AG08395 (cell line): ENCODE data around the gene KIAA2012.

Experiments used
- DNase-seq: peaks from one replicate; pipeline ENCODE4 v3.0.0; 2012; ENCODE audit warnings: mixed read lengths, low spot score

The KIAA2012 gene

GRCh38 chr2:202043475-202043874, 29.6 kb upstream of the KIAA2012 start:
- no peak for DNase-seq

GRCh38 chr2:202044777-202045176, 28.3 kb upstream of the KIAA2012 start:
- DNase-seq, result no peak

- DNase-seq, result no peak
These were observed 26.5 kb upstream of the KIAA2012 start for GRCh38 chr2:202046572-202046971.

GRCh38 chr2:202049092-202049728, 23.8 kb upstream of the KIAA2012 start:
- DNase-seq, result no peak

GRCh38 chr2:202049840-202050239, 23.2 kb upstream of the KIAA2012 start:
- no peak for DNase-seq

GRCh38 chr2:202050652-202051051, 22.4 kb upstream of the KIAA2012 start:
- DNase-seq, result no peak

- DNase-seq, result peak; percentile 58
These were observed 21.4 kb upstream of the KIAA2012 start for GRCh38 chr2:202051499-202052161.

GRCh38 chr2:202052235-202052634, 20.8 kb upstream of the KIAA2012 start:
- DNase-seq, result no peak

GRCh38 chr2:202054679-202055078, 18.4 kb upstream of the KIAA2012 start:
- no peak for DNase-seq

- no peak for DNase-seq
These were observed 16.4 kb upstream of the KIAA2012 start for GRCh38 chr2:202056611-202057010.

GRCh38 chr2:202060218-202060617, 12.8 kb upstream of the KIAA2012 start:
- no peak for DNase-seq

- no peak for DNase-seq
These were observed 11.4 kb upstream of the KIAA2012 start for GRCh38 chr2:202061695-202062094.

GRCh38 chr2:202064171-202064880, 8.7 kb upstream of the KIAA2012 start:
- DNase-seq, result peak; percentile 80

GRCh38 chr2:202064881-202065230, 8.2 kb upstream of the KIAA2012 start:
- DNase-seq, result no peak

GRCh38 chr2:202065876-202066275, 7.2 kb upstream of the KIAA2012 start:
- no peak for DNase-seq

GRCh38 chr2:202066875-202067274, 6.2 kb upstream of the KIAA2012 start:
- no peak for DNase-seq

GRCh38 chr2:202067589-202067988, 5.5 kb upstream of the KIAA2012 start:
- no peak for DNase-seq

- DNase-seq, result no peak
These were observed 3.6 kb upstream of the KIAA2012 start for GRCh38 chr2:202069170-202070067.

- no peak for DNase-seq
These were observed 1.9 kb upstream of the KIAA2012 start for GRCh38 chr2:202071107-202071506.

- DNase-seq, result no peak
These were observed 829 bp upstream of the KIAA2012 start for GRCh38 chr2:202072226-202072625.

GRCh38 chr2:202074324-202074723, 1.3 kb downstream of the KIAA2012 start:
- DNase-seq, result no peak

- no peak for DNase-seq
These were observed 6.3 kb downstream of the KIAA2012 start for GRCh38 chr2:202079310-202079709.
